H1 (cell line): ENCODE results near the gene RNF20. TPM values are rescaled to one million over a fixed set of nuclear protein-coding genes. Genes with fewer than 3 reads are reported as not detected.
A peak's percentile ranks its signal among the peaks of the same experiment; 100 is the strongest.

Experiments used
- CTCF ChIA-PET: fragments of 300-600 bp; sonication (Branson Sonifier 250); formaldehyde crosslinking; loops from one replicate; lab custom pipeline; 2021; ENCODE audit not compliant: partially characterized antibody; lab: Charles Lee
- POLR2A ChIA-PET: fragments of 300-600 bp; sonication (Branson Sonifier 250); formaldehyde crosslinking; loops from one replicate; lab custom pipeline; 2021; ENCODE audit warnings: inconsistent platforms; ENCODE audit not compliant: partially characterized antibody; lab: Charles Lee
- DNase-seq, 2 experiments: peaks; one replicate each; pipeline versions ENCODE4 v3.0.0 to v3.0.0-alpha.2; 2010 to 2022; ENCODE audit warnings: low spot score in 2 of 2, low read depth in 1 of 2, mixed read lengths in 1 of 2
- FAIRE-seq: peaks from 2 replicates; lab custom pipeline; 2011; peaks lifted over from hg19 to GRCh38; lab: Jason Lieb, UNC
- H2AFZ ChIP-seq: 2 replicates; pipeline ENCODE4 v1.8.1; 2012; ENCODE audit warnings: low read length, inconsistent platforms
- H2AK5ac ChIP-seq: 2 replicates; pipeline ENCODE4 v1.6.1; 2013; ENCODE audit warnings: low read depth, low read length
- H2BK120ac ChIP-seq: replicated peaks from 2 replicates; pipeline ENCODE3; 2013; ENCODE audit warnings: low read depth, low read length, inconsistent platforms
- H2BK12ac ChIP-seq: 2 replicates; pipeline ENCODE4 v1.6.1; 2013; ENCODE audit warnings: low read depth, low read length
- H2BK15ac ChIP-seq: 2 replicates; pipeline ENCODE4 v1.6.1; 2013; ENCODE audit warnings: low read length
- H2BK20ac ChIP-seq: 2 replicates; pipeline ENCODE4 v1.6.1; 2013; ENCODE audit warnings: low read length
- H2BK5ac ChIP-seq: 2 replicates; pipeline ENCODE4 v1.6.1; 2013; ENCODE audit warnings: low read depth, low read length
- H3K14ac ChIP-seq: 2 replicates; pipeline ENCODE4 v1.6.1; 2013; ENCODE audit warnings: inconsistent platforms; ENCODE audit not compliant: insufficient read length
- H3K18ac ChIP-seq: 2 replicates; pipeline ENCODE4 v1.6.1; 2013; ENCODE audit warnings: low read length; ENCODE audit errors: extremely low read depth
- H3K23ac ChIP-seq: 2 replicates; pipeline ENCODE4 v1.6.1; 2013; ENCODE audit warnings: inconsistent platforms; ENCODE audit not compliant: insufficient read length
- H3K23me2 ChIP-seq: 2 replicates; pipeline ENCODE4 v1.6.1; 2013; ENCODE audit warnings: low read depth, low read length
- H3K27ac ChIP-seq: 2 replicates; pipeline ENCODE4 v1.6.1; 2011; ENCODE audit warnings: low read depth, low read length, inconsistent platforms
- H3K27me3 ChIP-seq, 4 experiments: replicated peaks in 1 of 4; 1 replicate in 1 of 4; 2 replicates in 3 of 4; pipeline versions ENCODE4 v1.6.1 to v1.8.1; 2011 to 2013; ENCODE audit warnings: low read length in 3 of 4, mild to moderate bottlenecking in 3 of 4, inconsistent platforms in 2 of 4, mixed read lengths in 2 of 4, moderate library complexity in 1 of 4; ENCODE audit not compliant: control insufficient read depth in 3 of 4, insufficient read depth in 3 of 4; ENCODE audit errors: extremely low read depth in 1 of 4
- H3K36me3 ChIP-seq, 4 experiments: 2 replicates each; pipeline versions ENCODE4 v1.6.1 to v1.8.1; 2011 to 2013; ENCODE audit warnings: mild to moderate bottlenecking in 4 of 4, low read length in 3 of 4, moderate library complexity in 2 of 4, control low read depth in 1 of 4, inconsistent platforms in 1 of 4; ENCODE audit not compliant: insufficient read depth in 4 of 4, control insufficient read depth in 2 of 4
- H3K4ac ChIP-seq: replicated peaks from 2 replicates; pipeline ENCODE3; 2013; ENCODE audit warnings: low read length, low read depth, mixed read lengths, inconsistent platforms; ENCODE audit not compliant: insufficient read length
- H3K4me1 ChIP-seq, 4 experiments: replicated peaks in 1 of 4; 1 replicate in 1 of 4; 2 replicates in 3 of 4; pipeline versions ENCODE4 v1.6.1 to v1.8.1; 2011 to 2013; ENCODE audit warnings: low read length in 3 of 4, inconsistent platforms in 2 of 4, mixed read lengths in 1 of 4; ENCODE audit not compliant: insufficient read depth in 4 of 4, control insufficient read depth in 3 of 4
- H3K4me2 ChIP-seq, 2 experiments: 2 replicates each; pipeline versions ENCODE4 v1.6.1 to v1.8.1; 2011 to 2013; ENCODE audit warnings: low read depth in 2 of 2, low read length in 2 of 2, control low read depth in 1 of 2, inconsistent platforms in 1 of 2, mild to moderate bottlenecking in 1 of 2; ENCODE audit not compliant: insufficient read depth in 1 of 2
- H3K4me3 ChIP-seq, 4 experiments: fragments of 200-600, 300-600 bp in 1 of 4; sonication (generic), shearing (Covaris generic), sonication (Bioruptor Twin) in 1 of 4; 2 replicates each; pipeline versions ENCODE4 v1.5.1 to v1.8.1; 2011 to 2016; ENCODE audit warnings: low read length in 4 of 4, low read depth in 3 of 4, control low read depth in 2 of 4, inconsistent platforms in 2 of 4, mild to moderate bottlenecking in 2 of 4, mixed read lengths in 1 of 4, moderate library complexity in 1 of 4; ENCODE audit not compliant: insufficient read depth in 2 of 4; ENCODE audit errors: extremely low read depth in 1 of 4
- H3K56ac ChIP-seq: replicated peaks from 2 replicates; pipeline ENCODE3; 2013; ENCODE audit warnings: low read depth, mild to moderate bottlenecking, mixed read lengths, low read length, inconsistent platforms; ENCODE audit not compliant: insufficient read length
- H3K79me1 ChIP-seq: 2 replicates; pipeline ENCODE4 v1.6.1; 2013; ENCODE audit warnings: low read depth, low read length, control low read depth
- H3K79me2 ChIP-seq, 2 experiments: 2 replicates each; pipeline versions ENCODE4 v1.6.1 to v1.8.1; 2012 to 2013; ENCODE audit warnings: low read length in 2 of 2, mild to moderate bottlenecking in 2 of 2, inconsistent platforms in 1 of 2; ENCODE audit not compliant: insufficient read depth in 2 of 2, control insufficient read depth in 1 of 2
- H3K9ac ChIP-seq, 4 experiments: replicated peaks in 1 of 4; 1 replicate in 1 of 4; 2 replicates in 3 of 4; pipeline versions ENCODE4 v1.6.1 to v1.8.1; 2011 to 2013; ENCODE audit warnings: low read depth in 3 of 4, low read length in 3 of 4, control low read depth in 2 of 4, mild to moderate bottlenecking in 2 of 4, moderate library complexity in 2 of 4, inconsistent platforms in 1 of 4; ENCODE audit errors: extremely low read depth in 1 of 4
- H3K9me3 ChIP-seq, 2 experiments: 2 replicates each; pipeline versions ENCODE4 v1.6.1 to v1.8.1; 2012 to 2013; ENCODE audit warnings: mild to moderate bottlenecking in 2 of 2, moderate library complexity in 2 of 2, control low read depth in 1 of 2, inconsistent platforms in 1 of 2, low read depth in 1 of 2, low read length in 1 of 2, mixed read lengths in 1 of 2; ENCODE audit not compliant: insufficient read depth in 2 of 2
- H4K20me1 ChIP-seq, 2 experiments: replicated peaks in 1 of 2; 2 replicates each; pipeline versions ENCODE3 to v1.8.1; 2011 to 2013; ENCODE audit warnings: inconsistent platforms in 2 of 2, low read length in 2 of 2, mild to moderate bottlenecking in 1 of 2; ENCODE audit not compliant: insufficient read depth in 2 of 2, control insufficient read depth in 1 of 2
- H4K5ac ChIP-seq: 2 replicates; pipeline ENCODE4 v1.6.1; 2013; ENCODE audit warnings: low read length, low read depth, mixed read lengths, inconsistent platforms; ENCODE audit not compliant: insufficient read length
- H4K8ac ChIP-seq: 2 replicates; pipeline ENCODE4 v1.8.0; 2013; ENCODE audit warnings: mild to moderate bottlenecking, moderate library complexity, low read length, inconsistent platforms; ENCODE audit not compliant: insufficient read depth; ENCODE audit errors: extremely low read depth
- H4K91ac ChIP-seq: replicated peaks from 2 replicates; pipeline ENCODE3; 2013; ENCODE audit warnings: low read length, mixed read lengths, inconsistent platforms; ENCODE audit not compliant: insufficient read length
- CREB1 ChIP-seq: IDR thresholded peaks from 2 replicates; pipeline ENCODE4 v1.6.1; 2012; ENCODE audit warnings: inconsistent platforms
- HDAC2 ChIP-seq, 2 experiments: fragments of 300-600 bp in 1 of 2; sonication (generic) in 1 of 2; IDR thresholded peaks; 2 replicates each; pipeline ENCODE4 v1.6.1; 2011 to 2012; ENCODE audit warnings: low read depth in 2 of 2, low read length in 2 of 2, mild to moderate bottlenecking in 2 of 2, moderate library complexity in 2 of 2, borderline replicate concordance in 1 of 2, inconsistent platforms in 1 of 2
- POU5F1 ChIP-seq: IDR thresholded peaks from 2 replicates; pipeline ENCODE4 v1.6.1; 2011; ENCODE audit warnings: low read depth, mild to moderate bottlenecking, low read length, moderate library complexity
- RNF2 ChIP-seq: fragments of 200-900, 300-1000 bp; sonication (generic); IDR thresholded peaks from 2 replicates; pipeline ENCODE4 v1.7.1; 2016; ENCODE audit warnings: borderline replicate concordance, low read depth, mild to moderate bottlenecking, antibody characterized with exemption, low read length; ENCODE audit not compliant: poor library complexity, severe bottlenecking; ENCODE audit errors: missing control alignments
- RXRA ChIP-seq: IDR thresholded peaks from 2 replicates; pipeline ENCODE4 v1.6.1; 2011; ENCODE audit warnings: low read depth, mild to moderate bottlenecking, low read length, moderate library complexity; ENCODE audit not compliant: insufficient read depth
- SIRT6 ChIP-seq: IDR thresholded peaks from one replicate; pipeline ENCODE4 v1.7.1; 2012; ENCODE audit warnings: low read length, inconsistent platforms
- SP2 ChIP-seq: IDR thresholded peaks from 2 replicates; pipeline ENCODE4 v1.6.1; 2012; ENCODE audit warnings: mild to moderate bottlenecking, low read length, inconsistent platforms
- WGBS, 2 experiments: shearing (Covaris generic) in 1 of 2; methylation state at CpG; one replicate each; pipeline versions ENCODE4 v1.1.6 to v1.1.7; 2013 to 2015; ENCODE audit warnings: low lambda C conversion rate in 2 of 2, mixed read lengths in 2 of 2, inconsistent platforms in 1 of 2, low coverage in 1 of 2, missing lambda C conversion rate in 1 of 2; ENCODE audit not compliant: insufficient replicate concordance in 2 of 2, insufficient coverage in 1 of 2, insufficient read length in 1 of 2; ENCODE audit errors: extremely low coverage in 1 of 2, missing lambda C conversion rate in 1 of 2; 5-methylcytosine and 5-hydroxymethylcytosine counted together
- long read RNA-seq, 2 experiments: library from RNA in 1 of 2; library from capped mRNA in 1 of 2; stranded (forward); transcript quantifications; one replicate each; pipeline ENCODE4 v2.0.0, GENCODE V29; 2021; ENCODE audit warnings: inconsistent platforms in 1 of 2
- polyA minus RNA-seq, 3 experiments: library from RNA; depleted of rRNA, polyadenylated mRNA; stranded (reverse); fragments of >200 nt; gene quantifications; 1 replicate in 2 of 3; 2 replicates in 1 of 3; pipeline ENCODE4 v1.2.3, GENCODE V29; 2011
- polyA plus RNA-seq, 7 experiments: library from polyadenylated mRNA; depleted of rRNA in 3 of 7; stranded (reverse) in 5 of 7; unstranded in 2 of 7; fragments of >200 nt in 5 of 7; fragments of 200-250 nt in 2 of 7; gene quantifications; 1 replicate in 5 of 7; 2 replicates in 1 of 7; 4 replicates in 1 of 7; pipeline versions ENCODE4 v1.2.1 to v1.2.3, GENCODE V29; 2011 to 2013; ENCODE audit warnings: missing spikeins in 2 of 7, mixed read lengths in 2 of 7
- total RNA-seq: library from RNA; stranded (reverse); fragmentation: NEBNext Ultra II Directional; extraction: Animal tissue kit (Norgen Biotek cat#: 25700); gene quantifications from 2 replicates; pipeline ENCODE4 v1.2.1, GENCODE V29; 2021

Gene RNF20
- 61.9 and 65.2 TPM in 2 replicates for total RNA-seq
- polyA plus RNA-seq (2011; rRNA removed): 7.3 and 9.4 TPM in 2 replicates
- 16.7 TPM for polyA plus RNA-seq (2011; cell fraction: cytosol; rRNA removed)
- polyA plus RNA-seq (2011; cell fraction: nucleus; rRNA removed): 9.8 TPM
- polyA plus RNA-seq (2012, experiment 1 of 2): 29.3 to 59.4 TPM (median 49.3 TPM) in 4 replicates
- polyA plus RNA-seq (2012, experiment 2 of 2): 3.2 TPM
- 39.4 TPM for polyA plus RNA-seq (2013, experiment 1 of 2)
- 36.7 TPM for polyA plus RNA-seq (2013, experiment 2 of 2)
- polyA minus RNA-seq (2011; rRNA and poly(A)+ RNA removed): 45.9 and 62.0 TPM in 2 replicates
- 21.4 TPM for polyA minus RNA-seq (2011; cell fraction: cytosol; rRNA and poly(A)+ RNA removed)
- 34.2 TPM for polyA minus RNA-seq (2011; cell fraction: nucleus; rRNA and poly(A)+ RNA removed)
- long read RNA-seq, experiment 1, partial matches to known transcripts: 26 of 26 reads
- long read RNA-seq, experiment 1, other reads (novel, unspliced or antisense): 0 of 26 reads
- long read RNA-seq, experiment 2, transcript RNF20-202 (20 exons, 3,940 nt): major isoform, 8 of 48 reads
- long read RNA-seq, experiment 2, partial matches to known transcripts: 36 of 48 reads
- long read RNA-seq, experiment 2, other reads (novel, unspliced or antisense): 3 of 48 reads

- H3K79me2 ChIP-seq: peaks cover 0 to 41% of the 10 kb centered on the region in 2 experiments; a peak in 3 of 4 replicates
- H2BK15ac ChIP-seq: no peak within 1 kb of the TSS; the same call in 1 of the 2 replicates
- POLR2A ChIA-PET: interaction anchor here (1.0 to 2.0 kb wide), 9 partner anchors 10 to 89 kb away, joined by 3 to 9 read pairs (median 5); a partner anchor contains a TSS
- TF ChIP-seq SP2 (peak; percentile 76), SIRT6 (no peak), CREB1 (peak; percentile 89), RNF2 (no peak), HDAC2 (IDR thresholded peaks at IDR 0.05; ENCODE audit: borderline replicate concordance in 1 of 2, low read depth in 2 of 2, low read length in 2 of 2) (no peak), RXRA (no peak), POU5F1 (no peak)
These were observed at the start of gene RNF20 for GRCh38 chr9:101533334-101534204. Gene RNF20 (plus strand): TSS chr9:101533853. CDS start chr9:101535424, 1,571 bp downstream.

More at GRCh38 chr9:101533334-101534204, at the start of gene RNF20:
- H3K9ac ChIP-seq: peak within 1 kb of the TSS; percentile 73 to 91 (median 88)
- H3K4me1 ChIP-seq: no peaks in the 10 kb centered on the region
- 3% methylated on average over 41 of the region's 45 CpGs; no CpG with 5 or more reads in 1 of the 2 experiments for WGBS, 2 experiments
- CTCF ChIA-PET: interaction anchor here (0.6 to 26.1 kb wide), 14 partner anchors 9 to 98 kb away, joined by 3 to 447 read pairs (median 4); partner anchors contain the start of gene ALDOB
- no peak within 1 kb of the TSS for H2AK5ac ChIP-seq
- H3K23ac ChIP-seq: no peak within 1 kb of the TSS
- no peaks in the 10 kb centered on the region for H3K79me1 ChIP-seq
- H3K4ac ChIP-seq: no peak within 1 kb of the TSS
- no peaks in the 10 kb centered on the region for H3K27me3 ChIP-seq
- H3K18ac ChIP-seq: peak within 1 kb of the TSS; percentile 100
- peaks cover 4% of the 10 kb centered on the region; the same call in 1 of the 2 replicates for H3K23me2 ChIP-seq
- H4K5ac ChIP-seq: peak within 1 kb of the TSS; percentile 97
- no peak within 1 kb of the TSS for H3K14ac ChIP-seq
- peak within 1 kb of the TSS; percentile 82 for H3K56ac ChIP-seq
- no peaks in the 10 kb centered on the region for H3K9me3 ChIP-seq
- H2AFZ ChIP-seq: peak within 1 kb of the TSS; percentile 100
- peak within 1 kb of the TSS; percentile 97 for H3K27ac ChIP-seq
- peaks cover 2 to 13% of the 10 kb centered on the region in 2 experiments for H4K20me1 ChIP-seq
- peaks cover 0 to 19% (median 10%) of the 10 kb centered on the region in 4 experiments; a peak in 4 of 8 replicates for H3K36me3 ChIP-seq
- DNase-seq (peak; percentile 90 to 99), FAIRE-seq (no peak)
- H2BK120ac ChIP-seq: peak within 1 kb of the TSS; percentile 89
- peak within 1 kb of the TSS; percentile 95 for H2BK12ac ChIP-seq
- peak within 1 kb of the TSS; percentile 54 to 94 for H3K4me2 ChIP-seq
- H2BK5ac ChIP-seq: peak within 1 kb of the TSS; percentile 95
- H4K91ac ChIP-seq: peak within 1 kb of the TSS; percentile 93
- no peak within 1 kb of the TSS for H4K8ac ChIP-seq
- peak within 1 kb of the TSS; percentile 78 to 98 (median 92) for H3K4me3 ChIP-seq
- H2BK20ac ChIP-seq: peak within 1 kb of the TSS; percentile 87; the same call in 1 of the 2 replicates
